Neural progenitor cell (in vitro differentiated cells): Measurements from ENCODE around the gene RINT1. TPM values are rescaled to one million over a fixed set of nuclear protein-coding genes. Genes with fewer than 3 reads are reported as not detected.

Experiments used
- DNase-seq: peaks from one replicate; pipeline ENCODE4 v3.0.0-alpha.2; 2016; ENCODE audit warnings: low spot score
- H2AFZ ChIP-seq: fragments of 200-600 bp; sonication (generic); replicated peaks from 2 replicates; pipeline ENCODE4 v1.6.1; 2016; ENCODE audit warnings: antibody characterized with exemption
- H3F3A ChIP-seq: fragments of 200-600 bp; sonication (generic); 2 replicates; pipeline ENCODE4 v1.6.1; 2016; ENCODE audit warnings: antibody characterized with exemption, low read depth
- H3K27ac ChIP-seq: fragments of 200-600 bp; sonication (generic); 2 replicates; pipeline ENCODE4 v1.5.1; 2016; ENCODE audit warnings: mild to moderate bottlenecking
- H3K27me3 ChIP-seq: fragments of 200-600 bp; sonication (generic); 2 replicates; pipeline ENCODE4 v1.6.1; 2016; ENCODE audit warnings: mild to moderate bottlenecking, moderate library complexity
- H3K36me3 ChIP-seq: fragments of 200-600 bp; sonication (generic); 2 replicates; pipeline ENCODE4 v1.5.1; 2016
- H3K4me1 ChIP-seq: fragments of 200-600 bp; sonication (generic); 2 replicates; pipeline ENCODE4 v1.6.1; 2016; ENCODE audit warnings: mixed run types
- H3K4me2 ChIP-seq: fragments of 200-600 bp; sonication (generic); 2 replicates; pipeline ENCODE4 v1.6.1; 2016
- H3K4me3 ChIP-seq: fragments of 200-600 bp; sonication (generic); 2 replicates; pipeline ENCODE4 v1.5.1; 2016
- H3K79me2 ChIP-seq: fragments of 200-600 bp; sonication (generic); 2 replicates; pipeline ENCODE4 v1.6.1; 2016; ENCODE audit warnings: low read depth
- H3K9ac ChIP-seq: fragments of 200-600 bp; sonication (generic); 2 replicates; pipeline ENCODE4 v1.6.1; 2016
- H3K9me3 ChIP-seq: fragments of 200-600 bp; sonication (generic); 2 replicates; pipeline ENCODE4 v1.5.1; 2016; ENCODE audit warnings: low read depth
- H4K20me1 ChIP-seq: fragments of 200-600 bp; sonication (generic); 2 replicates; pipeline ENCODE4 v1.6.1; 2016; ENCODE audit warnings: low read depth
- H3K27ac Mint-ChIP-seq: 3 replicates; pipeline ENCODE4 v1.8.0; 2021; ENCODE audit warnings: mixed read lengths
- H3K27me3 Mint-ChIP-seq: 2 replicates; pipeline ENCODE4 v1.8.0; 2022; ENCODE audit warnings: low read depth, mild to moderate bottlenecking, inconsistent platforms, moderate library complexity, mixed read lengths; ENCODE audit not compliant: insufficient read depth
- H3K36me3 Mint-ChIP-seq: 3 replicates; pipeline ENCODE4 v1.8.0; 2021; ENCODE audit warnings: mixed read lengths
- H3K4me1 Mint-ChIP-seq: 3 replicates; pipeline ENCODE4 v1.8.0; 2021; ENCODE audit warnings: mixed read lengths
- H3K4me3 Mint-ChIP-seq: 3 replicates; pipeline ENCODE4 v1.8.0; 2021; ENCODE audit warnings: mild to moderate bottlenecking, moderate library complexity, mixed read lengths
- H3K9me3 Mint-ChIP-seq: 3 replicates; pipeline ENCODE4 v1.8.0; 2020; ENCODE audit warnings: mixed read lengths
- CTCF ChIP-seq: fragments of 200-600 bp; sonication (generic); IDR thresholded peaks from 2 replicates; pipeline ENCODE4 v1.5.1; 2017; ENCODE audit warnings: antibody characterized with exemption, mild to moderate bottlenecking
- EZH2 ChIP-seq: fragments of 200-600 bp; sonication (generic); IDR thresholded peaks from 2 replicates; pipeline ENCODE4 v1.6.1; 2017; ENCODE audit warnings: antibody characterized with exemption, mild to moderate bottlenecking, moderate library complexity
- EZH2phosphoT487 ChIP-seq: fragments of 200-600 bp; sonication (generic); IDR thresholded peaks from 2 replicates; pipeline ENCODE4 v1.6.1; 2017; ENCODE audit warnings: antibody characterized with exemption
- total RNA-seq: library from RNA; depleted of rRNA; stranded (reverse); fragments of >200 nt; gene quantifications from 2 replicates; pipeline ENCODE4 v1.2.3, GENCODE V29; 2015; ENCODE audit warnings: low replicate concordance

Gene RINT1
- total RNA-seq, 1 donor from 2014 or later = 9.0 TPM

- Histone ChIP-seq H3K9me3 (no peaks in the 10 kb centered on the region), H3K36me3 (no peaks in the 10 kb centered on the region), H3F3A (peaks cover 3% of the 10 kb centered on the region), H3K4me2 (no peak overlapping the region), H3K4me3 (no peak overlapping the region), H4K20me1 (no peaks in the 10 kb centered on the region), H3K27me3 (no peaks in the 10 kb centered on the region), H3K4me1 (no peaks in the 10 kb centered on the region), H2AFZ (no peak overlapping the region), H3K9ac (no peak overlapping the region), H3K79me2 (no peaks in the 10 kb centered on the region), H3K27ac (no peak overlapping the region)
- no peaks in the 10 kb centered on the region for H3K4me1 Mint-ChIP-seq
- TF ChIP-seq EZH2 (no peak), CTCF (no peak), EZH2phosphoT487 (no peak)
- no peaks in the 10 kb centered on the region for H3K9me3 Mint-ChIP-seq
- H3K27ac Mint-ChIP-seq = no peak overlapping the region
- H3K27me3 Mint-ChIP-seq = no peaks in the 10 kb centered on the region
- H3K4me3 Mint-ChIP-seq = no peak overlapping the region
- no peak for DNase-seq
- H3K36me3 Mint-ChIP-seq = peaks cover 3% of the 10 kb centered on the region
Measured at GRCh38 chr7:105493196-105493922, 38.6 kb upstream of the RINT1 start.

- H3K9ac ChIP-seq = no peak overlapping the region
- H2AFZ ChIP-seq = no peak overlapping the region
- DNase-seq = no peak
- no peaks in the 10 kb centered on the region for H3K27me3 ChIP-seq
- no peaks in the 10 kb centered on the region for H3K4me1 ChIP-seq
- no peaks in the 10 kb centered on the region for H3K79me2 ChIP-seq
- no peak overlapping the region for H3K27ac Mint-ChIP-seq
- no peak overlapping the region for H3K4me3 ChIP-seq
- no peak overlapping the region for H3K27ac ChIP-seq
- no peaks in the 10 kb centered on the region for H4K20me1 ChIP-seq
- H3K9me3 Mint-ChIP-seq = no peaks in the 10 kb centered on the region
- H3K36me3 ChIP-seq = no peaks in the 10 kb centered on the region
- no peak overlapping the region for H3K4me3 Mint-ChIP-seq
- no peaks in the 10 kb centered on the region for H3K27me3 Mint-ChIP-seq
- TF ChIP-seq EZH2 = no peak
- TF ChIP-seq EZH2phosphoT487 = no peak
- TF ChIP-seq CTCF = no peak
- no peaks in the 10 kb centered on the region for H3K9me3 ChIP-seq
- no peaks in the 10 kb centered on the region for H3F3A ChIP-seq
- H3K4me1 Mint-ChIP-seq = no peaks in the 10 kb centered on the region
- H3K4me2 ChIP-seq = no peak overlapping the region
- H3K36me3 Mint-ChIP-seq = peaks cover 3% of the 10 kb centered on the region
Measured at GRCh38 chr7:105493923-105494315, 38.1 kb upstream of the RINT1 start.

GRCh38 chr7:105496521-105496920, 35.5 kb upstream of the RINT1 start:
- TF ChIP-seq CTCF (no peak), EZH2 (no peak), EZH2phosphoT487 (no peak)

More at GRCh38 chr7:105496521-105496920, 35.5 kb upstream of the RINT1 start:
- Mint-ChIP-seq H3K27me3 (no peaks in the 10 kb centered on the region), H3K4me1 (no peaks in the 10 kb centered on the region), H3K9me3 (no peaks in the 10 kb centered on the region), H3K4me3 (no peak overlapping the region), H3K36me3 (peaks cover 5% of the 10 kb centered on the region), H3K27ac (no peak overlapping the region)
- Histone ChIP-seq H3K36me3 (peaks cover 7% of the 10 kb centered on the region), H4K20me1 (no peaks in the 10 kb centered on the region), H3K27ac (no peak overlapping the region), H3K4me3 (no peak overlapping the region), H2AFZ (no peak overlapping the region), H3K4me1 (no peaks in the 10 kb centered on the region), H3F3A (no peaks in the 10 kb centered on the region), H3K9ac (no peak overlapping the region), H3K9me3 (no peaks in the 10 kb centered on the region), H3K4me2 (no peak overlapping the region), H3K79me2 (no peaks in the 10 kb centered on the region), H3K27me3 (no peaks in the 10 kb centered on the region)
- DNase-seq = no peak
